ENCODE measurements around the gene NR1D2.
A peak's percentile ranks its signal among the peaks of the same experiment; 100 is the strongest.

Gene NR1D2

DNA sequence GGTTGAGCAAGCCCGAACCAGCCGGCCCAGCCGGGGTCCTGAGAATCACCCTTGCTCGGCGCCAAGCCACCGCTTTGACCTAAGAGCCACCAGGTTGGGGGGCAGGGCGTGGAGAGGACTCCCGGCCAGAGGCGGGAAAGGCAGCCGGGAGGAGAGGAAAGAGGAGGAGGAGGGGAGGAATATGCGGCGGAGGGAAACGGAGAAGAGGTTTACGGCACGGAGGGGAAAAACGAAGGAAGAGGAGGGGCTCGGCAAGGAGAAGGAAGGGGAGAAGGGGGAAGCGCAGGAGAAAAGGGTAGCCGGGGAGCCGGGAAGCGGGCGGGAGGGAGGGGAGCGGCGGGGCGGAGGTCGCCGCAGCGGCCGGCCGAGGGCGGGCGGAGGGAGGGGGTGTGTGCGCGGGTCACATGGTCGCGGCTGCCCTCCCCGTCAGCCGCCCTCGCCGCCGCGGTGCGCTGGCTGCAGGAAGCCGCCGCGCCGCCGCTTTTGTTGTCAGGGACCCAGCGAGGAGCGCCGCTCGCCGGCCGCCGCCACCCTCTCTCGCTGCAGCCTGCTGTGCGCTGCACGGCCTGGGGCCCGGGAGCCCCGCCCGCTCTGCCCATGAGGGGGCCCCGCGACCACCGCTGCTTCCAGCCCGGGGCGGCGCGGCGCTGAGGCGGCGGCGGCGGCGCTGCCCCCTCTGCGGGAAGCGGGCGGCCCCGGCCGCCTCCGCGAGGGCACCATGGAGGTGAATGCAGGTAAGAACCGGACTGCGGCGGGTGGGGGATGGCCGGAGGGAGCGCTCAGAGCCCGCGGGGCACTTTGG, at the start of gene NR1D2:
NR1D2 (plus strand) TSS at position 426 of the 802 bp plus-strand sequence; CDS start at position 719, 293 bp downstream.
- POLR2A ChIA-PET: interaction anchor here (0.7 to 1.4 kb wide), 3 partner anchors 28 to 68 kb away, joined by 4 to 8 read pairs (median 6); partner anchors contain the start of genes NKIRAS1 and RPL15
- H3K27ac ChIP-seq (ENCODE audit: extremely low read depth, low read depth, low read length): peak within 1 kb of the TSS; percentile 93
- CTCF ChIA-PET: interaction anchor here (0.5 kb wide), 1 partner anchor 29 kb away, joined by 4 read pairs; no protein-coding TSS in a partner anchor
- TF ChIP-seq ZNF169 (tag by site-specific recombination; IDR thresholded peaks at IDR 0.05) (no peak), BCL11B (tag by site-specific recombination; IDR thresholded peaks at IDR 0.05; ENCODE audit: low read depth) (peak; percentile 59; the same call in 1 of the 2 replicates), ZNF571 (tag by site-specific recombination; IDR thresholded peaks at IDR 0.05) (no peak), GLIS2 (tag by site-specific recombination; IDR thresholded peaks at IDR 0.05) (peak; percentile 84), SP3 (tag by site-specific recombination; IDR thresholded peaks at IDR 0.05) (peak; percentile 80), KLF7 (tag by site-specific recombination; IDR thresholded peaks at IDR 0.05; ENCODE audit: borderline replicate concordance) (peak; percentile 62; the same call in 1 of the 2 replicates), ZNF335 (tag by site-specific recombination; conservative IDR thresholded peaks at IDR 0.05) (peak; percentile 79), SP2 (tag by site-specific recombination; IDR thresholded peaks at IDR 0.05) (peak; percentile 80), ZIC2 (tag by site-specific recombination; IDR thresholded peaks at IDR 0.05) (peak; percentile 76), ZNF221 (tag by site-specific recombination; IDR thresholded peaks at IDR 0.05; ENCODE audit: borderline replicate concordance) (no peak), ZFP69B (tag by site-specific recombination; IDR thresholded peaks at IDR 0.05) (0 out of 2 replicates have a peak, but pooled peaks have one; percentile 49), ZNF561 (tag by site-specific recombination; IDR thresholded peaks at IDR 0.05; ENCODE audit: borderline replicate concordance) (no peak), BCL11A (tag by site-specific recombination; IDR thresholded peaks at IDR 0.05; ENCODE audit: low read depth) (0 out of 2 replicates have a peak, but pooled peaks have one; percentile 14), ZNF514 (tag by site-specific recombination; IDR thresholded peaks at IDR 0.05) (no peak), KLF9 (tag by site-specific recombination; IDR thresholded peaks at IDR 0.05; ENCODE audit: low read depth) (peak; percentile 41; the same call in 1 of the 2 replicates), ZNF600 (tag by site-specific recombination; IDR thresholded peaks at IDR 0.05) (0 out of 2 replicates have a peak, but pooled peaks have one; percentile 66), KLF10 (tag by site-specific recombination; IDR thresholded peaks at IDR 0.05) (peak; percentile 88), KLF8 (tag by site-specific recombination; IDR thresholded peaks at IDR 0.05) (peak; percentile 92), ZNF24 (tag by site-specific recombination; IDR thresholded peaks at IDR 0.05) (no peak), PRDM1 (tag by site-specific recombination; IDR thresholded peaks at IDR 0.05) (peak; percentile 83), IKZF3 (tag by site-specific recombination; IDR thresholded peaks at IDR 0.05) (peak; percentile 92), ZFP41 (tag by site-specific recombination; IDR thresholded peaks at IDR 0.05; ENCODE audit: borderline replicate concordance) (no peak)
- TF ChIP-seq, protein P1, sequence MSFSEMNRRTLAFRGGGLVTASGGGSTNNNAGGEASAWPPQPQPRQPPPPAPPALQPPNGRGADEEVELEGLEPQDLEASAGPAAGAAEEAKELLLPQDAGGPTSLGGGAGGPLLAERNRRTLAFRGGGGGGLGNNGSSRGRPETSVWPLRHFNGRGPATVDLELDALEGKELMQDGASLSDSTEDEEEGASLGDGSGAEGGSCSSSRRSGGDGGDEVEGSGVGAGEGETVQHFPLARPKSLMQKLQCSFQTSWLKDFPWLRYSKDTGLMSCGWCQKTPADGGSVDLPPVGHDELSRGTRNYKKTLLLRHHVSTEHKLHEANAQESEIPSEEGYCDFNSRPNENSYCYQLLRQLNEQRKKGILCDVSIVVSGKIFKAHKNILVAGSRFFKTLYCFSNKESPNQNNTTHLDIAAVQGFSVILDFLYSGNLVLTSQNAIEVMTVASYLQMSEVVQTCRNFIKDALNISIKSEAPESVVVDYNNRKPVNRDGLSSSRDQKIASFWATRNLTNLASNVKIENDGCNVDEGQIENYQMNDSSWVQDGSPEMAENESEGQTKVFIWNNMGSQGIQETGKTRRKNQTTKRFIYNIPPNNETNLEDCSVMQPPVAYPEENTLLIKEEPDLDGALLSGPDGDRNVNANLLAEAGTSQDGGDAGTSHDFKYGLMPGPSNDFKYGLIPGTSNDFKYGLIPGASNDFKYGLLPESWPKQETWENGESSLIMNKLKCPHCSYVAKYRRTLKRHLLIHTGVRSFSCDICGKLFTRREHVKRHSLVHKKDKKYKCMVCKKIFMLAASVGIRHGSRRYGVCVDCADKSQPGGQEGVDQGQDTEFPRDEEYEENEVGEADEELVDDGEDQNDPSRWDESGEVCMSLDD (tag by site-specific recombination; IDR thresholded peaks at IDR 0.05): peak; percentile 57; the same call in 1 of the 2 replicates
- TF ChIP-seq, protein P2, sequence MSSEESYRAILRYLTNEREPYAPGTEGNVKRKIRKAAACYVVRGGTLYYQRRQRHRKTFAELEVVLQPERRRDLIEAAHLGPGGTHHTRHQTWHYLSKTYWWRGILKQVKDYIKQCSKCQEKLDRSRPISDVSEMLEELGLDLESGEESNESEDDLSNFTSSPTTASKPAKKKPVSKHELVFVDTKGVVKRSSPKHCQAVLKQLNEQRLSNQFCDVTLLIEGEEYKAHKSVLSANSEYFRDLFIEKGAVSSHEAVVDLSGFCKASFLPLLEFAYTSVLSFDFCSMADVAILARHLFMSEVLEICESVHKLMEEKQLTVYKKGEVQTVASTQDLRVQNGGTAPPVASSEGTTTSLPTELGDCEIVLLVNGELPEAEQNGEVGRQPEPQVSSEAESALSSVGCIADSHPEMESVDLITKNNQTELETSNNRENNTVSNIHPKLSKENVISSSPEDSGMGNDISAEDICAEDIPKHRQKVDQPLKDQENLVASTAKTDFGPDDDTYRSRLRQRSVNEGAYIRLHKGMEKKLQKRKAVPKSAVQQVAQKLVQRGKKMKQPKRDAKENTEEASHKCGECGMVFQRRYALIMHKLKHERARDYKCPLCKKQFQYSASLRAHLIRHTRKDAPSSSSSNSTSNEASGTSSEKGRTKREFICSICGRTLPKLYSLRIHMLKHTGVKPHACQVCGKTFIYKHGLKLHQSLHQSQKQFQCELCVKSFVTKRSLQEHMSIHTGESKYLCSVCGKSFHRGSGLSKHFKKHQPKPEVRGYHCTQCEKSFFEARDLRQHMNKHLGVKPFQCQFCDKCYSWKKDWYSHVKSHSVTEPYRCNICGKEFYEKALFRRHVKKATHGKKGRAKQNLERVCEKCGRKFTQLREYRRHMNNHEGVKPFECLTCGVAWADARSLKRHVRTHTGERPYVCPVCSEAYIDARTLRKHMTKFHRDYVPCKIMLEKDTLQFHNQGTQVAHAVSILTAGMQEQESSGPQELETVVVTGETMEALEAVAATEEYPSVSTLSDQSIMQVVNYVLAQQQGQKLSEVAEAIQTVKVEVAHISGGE (tag by site-specific recombination; conservative IDR thresholded peaks at IDR 0.05; ENCODE audit: low read depth): 0 out of 2 replicates have a peak, but pooled peaks have one; percentile 33
- TF ChIP-seq, protein P3, sequence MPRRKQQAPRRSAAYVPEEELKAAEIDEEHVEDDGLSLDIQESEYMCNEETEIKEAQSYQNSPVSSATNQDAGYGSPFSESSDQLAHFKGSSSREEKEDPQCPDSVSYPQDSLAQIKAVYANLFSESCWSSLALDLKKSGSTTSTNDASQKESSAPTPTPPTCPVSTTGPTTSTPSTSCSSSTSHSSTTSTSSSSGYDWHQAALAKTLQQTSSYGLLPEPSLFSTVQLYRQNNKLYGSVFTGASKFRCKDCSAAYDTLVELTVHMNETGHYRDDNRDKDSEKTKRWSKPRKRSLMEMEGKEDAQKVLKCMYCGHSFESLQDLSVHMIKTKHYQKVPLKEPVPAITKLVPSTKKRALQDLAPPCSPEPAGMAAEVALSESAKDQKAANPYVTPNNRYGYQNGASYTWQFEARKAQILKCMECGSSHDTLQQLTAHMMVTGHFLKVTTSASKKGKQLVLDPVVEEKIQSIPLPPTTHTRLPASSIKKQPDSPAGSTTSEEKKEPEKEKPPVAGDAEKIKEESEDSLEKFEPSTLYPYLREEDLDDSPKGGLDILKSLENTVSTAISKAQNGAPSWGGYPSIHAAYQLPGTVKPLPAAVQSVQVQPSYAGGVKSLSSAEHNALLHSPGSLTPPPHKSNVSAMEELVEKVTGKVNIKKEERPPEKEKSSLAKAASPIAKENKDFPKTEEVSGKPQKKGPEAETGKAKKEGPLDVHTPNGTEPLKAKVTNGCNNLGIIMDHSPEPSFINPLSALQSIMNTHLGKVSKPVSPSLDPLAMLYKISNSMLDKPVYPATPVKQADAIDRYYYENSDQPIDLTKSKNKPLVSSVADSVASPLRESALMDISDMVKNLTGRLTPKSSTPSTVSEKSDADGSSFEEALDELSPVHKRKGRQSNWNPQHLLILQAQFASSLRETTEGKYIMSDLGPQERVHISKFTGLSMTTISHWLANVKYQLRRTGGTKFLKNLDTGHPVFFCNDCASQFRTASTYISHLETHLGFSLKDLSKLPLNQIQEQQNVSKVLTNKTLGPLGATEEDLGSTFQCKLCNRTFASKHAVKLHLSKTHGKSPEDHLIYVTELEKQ (tag by site-specific recombination; IDR thresholded peaks at IDR 0.05; ENCODE audit: borderline replicate concordance): no peak
- TF ChIP-seq, protein P4, sequence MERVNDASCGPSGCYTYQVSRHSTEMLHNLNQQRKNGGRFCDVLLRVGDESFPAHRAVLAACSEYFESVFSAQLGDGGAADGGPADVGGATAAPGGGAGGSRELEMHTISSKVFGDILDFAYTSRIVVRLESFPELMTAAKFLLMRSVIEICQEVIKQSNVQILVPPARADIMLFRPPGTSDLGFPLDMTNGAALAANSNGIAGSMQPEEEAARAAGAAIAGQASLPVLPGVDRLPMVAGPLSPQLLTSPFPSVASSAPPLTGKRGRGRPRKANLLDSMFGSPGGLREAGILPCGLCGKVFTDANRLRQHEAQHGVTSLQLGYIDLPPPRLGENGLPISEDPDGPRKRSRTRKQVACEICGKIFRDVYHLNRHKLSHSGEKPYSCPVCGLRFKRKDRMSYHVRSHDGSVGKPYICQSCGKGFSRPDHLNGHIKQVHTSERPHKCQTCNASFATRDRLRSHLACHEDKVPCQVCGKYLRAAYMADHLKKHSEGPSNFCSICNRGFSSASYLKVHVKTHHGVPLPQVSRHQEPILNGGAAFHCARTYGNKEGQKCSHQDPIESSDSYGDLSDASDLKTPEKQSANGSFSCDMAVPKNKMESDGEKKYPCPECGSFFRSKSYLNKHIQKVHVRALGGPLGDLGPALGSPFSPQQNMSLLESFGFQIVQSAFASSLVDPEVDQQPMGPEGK (tag by site-specific recombination; IDR thresholded peaks at IDR 0.05): peak; percentile 93

More for the DNA sequence above, at the start of gene NR1D2:
- peaks cover 2% of the 10 kb centered on the region; the same call in 1 of the 2 replicates for H3K4me1 ChIP-seq (ENCODE audit: control insufficient read depth, insufficient read depth, low read length)
- peak within 1 kb of the TSS; percentile 80 for H3K4me3 ChIP-seq (ENCODE audit: low read depth, low read length)
- no peaks in the 10 kb centered on the region for H3K9me3 ChIP-seq (ENCODE audit: control insufficient read depth, insufficient read depth, low read depth, low read length)
- H3K36me3 ChIP-seq (ENCODE audit: control insufficient read depth in 2 of 2, insufficient read depth in 1 of 2, low read length in 2 of 2): no peaks in the 10 kb centered on the region

All from HEK293 (cell line).